DND-41 (cell line): ENCODE data around the gene SP140.

Source experiments
- EZH2 ChIP-seq: IDR thresholded peaks from 3 replicates; pipeline ENCODE4 v1.6.1; 2012; ENCODE audit warnings: borderline replicate concordance, low read depth, mild to moderate bottlenecking, moderate library complexity, low read length, inconsistent platforms; ENCODE audit not compliant: severe bottlenecking
- TF ChIP-seq, protein P1 (sequence below): IDR thresholded peaks from 2 replicates; pipeline ENCODE4 v1.5.1; 2012; ENCODE audit warnings: borderline replicate concordance, low read length, moderate library complexity, mild to moderate bottlenecking; ENCODE audit not compliant: poor library complexity, severe bottlenecking; ENCODE audit errors: extremely low read depth

DNA sequence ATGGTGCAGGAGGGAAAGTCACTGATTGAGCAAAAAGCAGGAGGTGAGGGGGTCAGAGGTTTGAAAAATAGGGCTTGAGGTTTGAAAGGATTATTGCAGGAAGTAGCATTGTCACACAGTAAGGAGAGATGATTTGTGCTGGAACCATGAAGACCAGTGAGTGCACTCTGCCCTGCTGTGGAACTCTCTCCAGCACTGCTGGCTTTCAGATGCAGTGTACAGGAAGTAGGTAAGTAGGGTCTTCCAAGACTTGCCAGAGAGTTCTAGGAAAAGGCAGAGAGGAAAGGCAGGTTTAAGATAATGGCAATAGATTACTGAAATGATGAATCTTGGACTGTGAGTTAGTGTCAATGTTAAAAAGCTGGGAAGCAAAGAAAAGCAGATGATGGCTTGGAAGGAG lies 17.0 kb upstream of the SP140 start:
- TF ChIP-seq EZH2 = no peak
- TF ChIP-seq, protein P1, sequence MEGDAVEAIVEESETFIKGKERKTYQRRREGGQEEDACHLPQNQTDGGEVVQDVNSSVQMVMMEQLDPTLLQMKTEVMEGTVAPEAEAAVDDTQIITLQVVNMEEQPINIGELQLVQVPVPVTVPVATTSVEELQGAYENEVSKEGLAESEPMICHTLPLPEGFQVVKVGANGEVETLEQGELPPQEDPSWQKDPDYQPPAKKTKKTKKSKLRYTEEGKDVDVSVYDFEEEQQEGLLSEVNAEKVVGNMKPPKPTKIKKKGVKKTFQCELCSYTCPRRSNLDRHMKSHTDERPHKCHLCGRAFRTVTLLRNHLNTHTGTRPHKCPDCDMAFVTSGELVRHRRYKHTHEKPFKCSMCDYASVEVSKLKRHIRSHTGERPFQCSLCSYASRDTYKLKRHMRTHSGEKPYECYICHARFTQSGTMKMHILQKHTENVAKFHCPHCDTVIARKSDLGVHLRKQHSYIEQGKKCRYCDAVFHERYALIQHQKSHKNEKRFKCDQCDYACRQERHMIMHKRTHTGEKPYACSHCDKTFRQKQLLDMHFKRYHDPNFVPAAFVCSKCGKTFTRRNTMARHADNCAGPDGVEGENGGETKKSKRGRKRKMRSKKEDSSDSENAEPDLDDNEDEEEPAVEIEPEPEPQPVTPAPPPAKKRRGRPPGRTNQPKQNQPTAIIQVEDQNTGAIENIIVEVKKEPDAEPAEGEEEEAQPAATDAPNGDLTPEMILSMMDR = no peak
